Hepatocyte (in vitro differentiated cells): ENCODE results near the gene NAXD. TPM values are rescaled to one million over a fixed set of nuclear protein-coding genes. Genes with fewer than 3 reads are reported as not detected.

Source experiments
- DNase-seq: peaks from one replicate; pipeline ENCODE4 v3.0.0-alpha.2; 2016; ENCODE audit warnings: low spot score
- H2AFZ ChIP-seq: fragments of 200-600 bp; sonication (generic); 2 replicates; pipeline ENCODE4 v1.6.0; 2016; ENCODE audit warnings: antibody characterized with exemption, mild to moderate bottlenecking
- H3K27ac ChIP-seq: fragments of 200-600 bp; sonication (generic); 2 replicates; pipeline ENCODE4 v1.5.1; 2016; ENCODE audit warnings: mild to moderate bottlenecking
- H3K27me3 ChIP-seq: fragments of 200-600 bp; sonication (generic); 2 replicates; pipeline ENCODE4 v1.6.1; 2016
- H3K36me3 ChIP-seq: fragments of 200-600 bp; sonication (generic); replicated peaks from 2 replicates; pipeline ENCODE4 v1.5.1; 2016; ENCODE audit warnings: low read depth; ENCODE audit not compliant: insufficient read depth
- H3K4me1 ChIP-seq: fragments of 200-600 bp; sonication (generic); 2 replicates; pipeline ENCODE4 v1.5.1; 2016; ENCODE audit warnings: mild to moderate bottlenecking, moderate library complexity; ENCODE audit not compliant: insufficient read depth
- H3K4me2 ChIP-seq: fragments of 200-600 bp; sonication (generic); 2 replicates; pipeline ENCODE4 v1.6.0; 2016
- H3K4me3 ChIP-seq: fragments of 200-600 bp; sonication (generic); 2 replicates; pipeline ENCODE4 v1.5.1; 2016; ENCODE audit warnings: mild to moderate bottlenecking
- H3K79me2 ChIP-seq: fragments of 200-600 bp; sonication (generic); 2 replicates; pipeline ENCODE4 v1.6.0; 2017; ENCODE audit warnings: mild to moderate bottlenecking
- H3K9me2 ChIP-seq: fragments of 200-600 bp; sonication (generic); replicated peaks from 2 replicates; pipeline ENCODE4 v1.6.0; 2017; ENCODE audit warnings: mild to moderate bottlenecking; ENCODE audit not compliant: insufficient read depth
- H3K9me3 ChIP-seq: fragments of 200-600 bp; sonication (generic); 2 replicates; pipeline ENCODE4 v1.5.1; 2016; ENCODE audit warnings: low read depth, mild to moderate bottlenecking
- H4K20me1 ChIP-seq: fragments of 200-600 bp; sonication (generic); 2 replicates; pipeline ENCODE4 v1.6.0; 2016; ENCODE audit warnings: mild to moderate bottlenecking; ENCODE audit not compliant: insufficient read depth, poor library complexity, severe bottlenecking
- EZH2 ChIP-seq: fragments of 200-600 bp; sonication (generic); IDR thresholded peaks from 2 replicates; pipeline ENCODE4 v1.6.1; 2016; ENCODE audit warnings: antibody characterized with exemption, mild to moderate bottlenecking, borderline replicate concordance
- EZH2phosphoT487 ChIP-seq: fragments of 200-600 bp; sonication (generic); IDR thresholded peaks from one replicate; pipeline ENCODE4 v1.6.1; 2018; ENCODE audit warnings: antibody characterized with exemption, mild to moderate bottlenecking, low read depth, moderate library complexity; ENCODE audit not compliant: unreplicated experiment, severe bottlenecking
- WGBS: methylation state at CpG from one replicate; pipeline ENCODE4 v1.1.6; 2016; ENCODE audit warnings: low lambda C conversion rate; ENCODE audit errors: missing lambda C conversion rate; 5-methylcytosine and 5-hydroxymethylcytosine counted together
- polyA plus RNA-seq: library from polyadenylated mRNA; unstranded; fragments of >200 nt; fragmentation: Nextera tagmentation; extraction: Ambion mirVana; gene quantifications from 2 replicates; pipeline ENCODE4 v1.2.1, GENCODE V29; 2016
- total RNA-seq: library from RNA; depleted of rRNA; stranded (reverse); fragments of >200 nt; gene quantifications from 2 replicates; pipeline ENCODE4 v1.2.3, GENCODE V29; 2014
- TF ChIP-seq, protein P1 (sequence below): fragments of 200-600 bp; sonication (generic); IDR thresholded peaks from 2 replicates; pipeline ENCODE4 v1.5.1; 2016; ENCODE audit warnings: antibody characterized with exemption, mild to moderate bottlenecking; ENCODE audit not compliant: poor library complexity

NAXD gene
- total and polyA plus RNA-seq, 2 experiments from 2014 or later: 30.9 to 34.5 TPM

DNA sequence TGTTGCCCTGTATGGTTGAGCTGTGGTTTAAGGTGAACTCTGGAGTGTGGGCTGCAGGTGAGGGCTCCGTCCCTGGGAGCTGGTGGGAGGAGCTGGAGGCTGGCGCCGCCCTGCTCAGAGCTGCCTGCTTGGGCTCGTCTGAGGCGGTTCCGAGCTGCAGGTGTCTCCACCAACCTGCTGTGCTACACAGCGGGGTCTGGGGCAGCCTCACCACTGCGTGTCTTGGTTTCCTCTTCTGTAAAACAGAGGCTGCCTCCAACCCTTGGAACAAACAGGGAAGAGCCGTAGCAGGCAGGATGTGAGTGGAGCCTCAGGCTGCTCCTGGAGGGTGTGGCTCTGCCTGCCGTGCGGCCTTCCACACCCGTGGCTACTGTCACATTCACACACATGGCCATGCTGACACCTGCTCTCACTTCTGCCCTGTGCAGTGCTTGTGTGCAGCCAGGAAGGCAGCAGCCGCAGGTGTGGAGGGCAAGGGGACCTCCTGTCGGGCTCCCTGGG lies 21.4 kb downstream of the NAXD start:
- H4K20me1 ChIP-seq: peaks cover 27% of the 10 kb centered on the region
- H3K4me1 ChIP-seq: no peaks in the 10 kb centered on the region
- H3K36me3 ChIP-seq: no peaks in the 10 kb centered on the region
- no peak overlapping the region for H3K4me2 ChIP-seq
- no peak overlapping the region for H3K27ac ChIP-seq
- H3K27me3 ChIP-seq: no peaks in the 10 kb centered on the region
- no peak for DNase-seq
- no peak overlapping the region for H3K4me3 ChIP-seq
- H3K9me2 ChIP-seq: no peaks in the 10 kb centered on the region
- no peak overlapping the region for H2AFZ ChIP-seq
- WGBS: 89% methylated on average over 14 of the region's 14 CpGs
- TF ChIP-seq EZH2 (no peak), EZH2phosphoT487 (no peak)
- TF ChIP-seq, protein P1, sequence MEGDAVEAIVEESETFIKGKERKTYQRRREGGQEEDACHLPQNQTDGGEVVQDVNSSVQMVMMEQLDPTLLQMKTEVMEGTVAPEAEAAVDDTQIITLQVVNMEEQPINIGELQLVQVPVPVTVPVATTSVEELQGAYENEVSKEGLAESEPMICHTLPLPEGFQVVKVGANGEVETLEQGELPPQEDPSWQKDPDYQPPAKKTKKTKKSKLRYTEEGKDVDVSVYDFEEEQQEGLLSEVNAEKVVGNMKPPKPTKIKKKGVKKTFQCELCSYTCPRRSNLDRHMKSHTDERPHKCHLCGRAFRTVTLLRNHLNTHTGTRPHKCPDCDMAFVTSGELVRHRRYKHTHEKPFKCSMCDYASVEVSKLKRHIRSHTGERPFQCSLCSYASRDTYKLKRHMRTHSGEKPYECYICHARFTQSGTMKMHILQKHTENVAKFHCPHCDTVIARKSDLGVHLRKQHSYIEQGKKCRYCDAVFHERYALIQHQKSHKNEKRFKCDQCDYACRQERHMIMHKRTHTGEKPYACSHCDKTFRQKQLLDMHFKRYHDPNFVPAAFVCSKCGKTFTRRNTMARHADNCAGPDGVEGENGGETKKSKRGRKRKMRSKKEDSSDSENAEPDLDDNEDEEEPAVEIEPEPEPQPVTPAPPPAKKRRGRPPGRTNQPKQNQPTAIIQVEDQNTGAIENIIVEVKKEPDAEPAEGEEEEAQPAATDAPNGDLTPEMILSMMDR: no peak
- H3K9me3 ChIP-seq: no peaks in the 10 kb centered on the region
- H3K79me2 ChIP-seq: peaks cover 33% of the 10 kb centered on the region

DNA sequence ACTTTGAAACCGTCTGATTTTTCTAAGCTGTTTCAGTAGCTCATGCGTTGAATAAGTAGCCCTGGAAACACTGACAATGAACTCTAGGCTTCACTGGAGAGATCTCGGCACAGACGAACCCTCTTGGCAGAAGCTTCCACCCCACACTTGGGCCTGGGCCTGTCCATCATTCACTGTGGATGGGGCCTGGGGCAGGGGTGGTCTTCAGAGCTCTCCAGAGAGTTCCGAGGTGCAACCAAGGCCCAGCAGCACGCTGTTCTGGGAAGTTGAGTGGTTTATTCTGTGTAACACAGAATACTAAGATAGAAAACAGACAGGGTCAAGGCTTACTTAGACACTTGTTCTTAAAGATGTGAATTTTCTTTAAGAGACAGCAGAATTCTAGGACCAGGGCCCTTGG lies 21.9 kb downstream of the NAXD start:
- Histone ChIP-seq H3K4me1 (no peaks in the 10 kb centered on the region), H3K36me3 (no peaks in the 10 kb centered on the region)
- TF ChIP-seq EZH2 (no peak), EZH2phosphoT487 (no peak)
- TF ChIP-seq, protein P1: no peak

DNA sequence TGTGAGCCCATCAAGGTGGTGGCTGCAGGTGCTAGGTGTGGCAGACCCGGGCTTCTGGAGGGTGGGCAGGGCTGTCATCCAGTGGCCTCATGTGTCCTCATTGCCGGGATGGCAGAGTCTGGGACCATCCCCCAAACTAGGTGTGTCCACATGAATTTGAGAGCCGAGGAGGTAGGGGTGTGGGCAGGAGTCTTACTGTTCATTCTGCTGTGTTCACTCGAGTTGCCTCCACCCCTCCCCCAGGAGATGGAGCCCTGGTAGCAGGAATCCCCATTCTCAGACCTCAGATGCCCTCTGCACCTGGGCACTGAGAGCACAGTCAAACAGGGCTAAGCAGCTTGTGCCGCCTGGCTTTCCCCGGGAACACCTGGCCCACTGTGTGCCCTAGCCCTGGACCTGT lies 22.4 kb downstream of the NAXD start:
- no peaks in the 10 kb centered on the region for H3K9me3 ChIP-seq
- WGBS: 86% methylated on average over 6 of the region's 6 CpGs
- H3K4me1 ChIP-seq: no peaks in the 10 kb centered on the region
- no peak overlapping the region for H3K27ac ChIP-seq
- H3K27me3 ChIP-seq: no peaks in the 10 kb centered on the region
- no peak overlapping the region for H3K4me2 ChIP-seq
- no peaks in the 10 kb centered on the region for H3K36me3 ChIP-seq
- DNase-seq: no peak
- H4K20me1 ChIP-seq: peaks cover 19% of the 10 kb centered on the region
- H3K4me3 ChIP-seq: no peak overlapping the region
- TF ChIP-seq EZH2phosphoT487 (no peak), EZH2 (no peak)
- TF ChIP-seq, protein P1: no peak
- no peak overlapping the region for H2AFZ ChIP-seq
- no peaks in the 10 kb centered on the region for H3K9me2 ChIP-seq
- peaks cover 23% of the 10 kb centered on the region for H3K79me2 ChIP-seq

More for the DNA sequence above, 21.9 kb downstream of the NAXD start:
- no peak overlapping the region for H2AFZ ChIP-seq
- H3K4me3 ChIP-seq: no peak overlapping the region
- no peak for DNase-seq
- H3K79me2 ChIP-seq: peaks cover 28% of the 10 kb centered on the region
- 97% methylated on average over 6 of the region's 6 CpGs for WGBS
- peaks cover 22% of the 10 kb centered on the region for H4K20me1 ChIP-seq
- H3K4me2 ChIP-seq: no peak overlapping the region
- no peaks in the 10 kb centered on the region for H3K27me3 ChIP-seq
- no peaks in the 10 kb centered on the region for H3K9me2 ChIP-seq
- no peak overlapping the region for H3K27ac ChIP-seq
- no peaks in the 10 kb centered on the region for H3K9me3 ChIP-seq

DNA sequence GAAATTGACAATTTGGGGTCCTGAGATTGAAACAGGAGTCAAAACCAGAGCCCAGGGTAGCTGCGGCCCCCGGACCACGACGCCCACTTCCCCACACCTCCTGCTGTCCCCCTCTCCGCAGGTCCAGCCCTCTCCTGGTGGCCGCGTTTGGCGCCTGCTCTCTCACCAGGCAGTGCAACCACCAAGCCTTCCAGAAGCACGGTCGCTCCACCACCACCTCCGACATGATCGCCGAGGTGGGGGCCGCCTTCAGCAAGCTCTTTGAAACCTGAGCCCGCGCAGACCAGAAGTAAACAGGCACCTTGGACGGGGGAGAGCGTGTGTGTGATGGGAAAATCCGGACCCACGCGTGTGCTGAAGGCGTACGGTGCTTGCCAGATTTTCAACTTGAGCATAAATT lies 22.9 kb downstream of the NAXD start:
- no peaks in the 10 kb centered on the region for H3K36me3 ChIP-seq
- H3K27ac ChIP-seq: no peak overlapping the region
- no peak for TF ChIP-seq EZH2phosphoT487
- no peak for TF ChIP-seq EZH2
- TF ChIP-seq, protein P1: no peak
- H3K27me3 ChIP-seq: no peaks in the 10 kb centered on the region
- peaks cover 21% of the 10 kb centered on the region for H3K79me2 ChIP-seq
- H3K4me2 ChIP-seq: no peak overlapping the region
- peaks cover 19% of the 10 kb centered on the region for H4K20me1 ChIP-seq
- no peak overlapping the region for H3K4me3 ChIP-seq
- no peak for DNase-seq
- H3K4me1 ChIP-seq: no peaks in the 10 kb centered on the region
- no peaks in the 10 kb centered on the region for H3K9me3 ChIP-seq
- WGBS: 93% methylated on average over 23 of the region's 23 CpGs
- H3K9me2 ChIP-seq: no peaks in the 10 kb centered on the region
- no peak overlapping the region for H2AFZ ChIP-seq
